GM18909 (cell line): ENCODE data around the gene CHST15.

ENCODE experiments used
- ATAC-seq: cut with Tn5 transposase; IDR thresholded peaks from one replicate; pipeline ENCODE4 v1.9.1; 2021; ENCODE audit warnings: mild to moderate bottlenecking; ENCODE audit not compliant: unreplicated experiment, poor library complexity

The CHST15 gene

DNA sequence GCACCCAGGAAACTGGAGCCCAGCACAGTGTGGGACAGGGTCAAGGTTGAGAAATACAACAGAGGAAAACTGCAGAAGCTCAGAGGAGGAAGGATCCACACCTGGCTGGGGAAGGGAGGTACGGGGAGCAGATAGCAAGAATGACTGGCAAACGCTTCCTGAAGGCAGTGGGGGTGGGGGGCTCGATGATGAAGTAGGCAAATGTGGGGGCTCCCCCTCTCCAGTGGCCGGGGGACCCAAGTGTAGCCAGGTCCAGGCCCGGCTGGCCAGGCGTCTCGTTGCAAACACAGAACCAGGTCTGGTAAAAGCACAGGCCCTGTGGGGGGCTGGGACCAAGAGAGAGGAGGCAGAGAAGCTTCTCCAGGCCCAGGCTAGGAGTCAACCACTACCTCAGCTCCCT is 7.7 kb downstream of the CHST15 start:
- no peak for ATAC-seq

- ATAC-seq = no peak
Observed at GRCh38 chr10:124084708-124085107, 8.7 kb downstream of the CHST15 start.

DNA sequence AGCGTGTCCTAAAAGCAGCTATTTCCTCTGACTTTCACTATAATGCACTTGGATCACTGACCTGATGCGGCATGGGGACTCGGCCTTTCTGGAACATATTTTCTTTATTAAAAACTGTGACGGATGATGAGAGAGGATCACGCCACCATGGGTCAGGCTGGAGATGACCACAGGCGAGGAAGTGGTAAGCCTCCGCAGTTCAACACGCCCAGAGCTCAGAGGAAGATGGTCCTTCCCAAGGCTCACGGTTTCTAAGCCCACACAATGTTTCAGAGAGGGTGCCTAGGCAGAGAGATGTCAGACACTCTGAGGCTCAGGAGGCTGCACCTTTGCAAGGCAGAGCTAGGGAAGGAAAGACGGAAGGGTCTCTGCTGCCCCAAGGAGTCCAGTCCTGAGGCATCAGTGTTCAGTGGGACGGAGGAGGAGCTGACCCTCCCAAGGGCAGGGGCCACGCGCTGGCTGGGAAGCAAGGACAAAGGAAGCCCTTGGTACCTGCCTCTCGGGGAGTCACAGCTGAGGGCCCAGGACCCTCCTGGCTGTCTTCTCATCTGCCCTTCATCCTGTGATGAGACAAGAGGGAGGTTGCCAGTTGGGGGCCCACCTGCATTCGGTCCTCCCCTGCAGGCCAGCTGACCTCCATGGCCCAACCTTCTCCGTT is 9.5 kb downstream of the CHST15 start:
- ATAC-seq = no peak

DNA sequence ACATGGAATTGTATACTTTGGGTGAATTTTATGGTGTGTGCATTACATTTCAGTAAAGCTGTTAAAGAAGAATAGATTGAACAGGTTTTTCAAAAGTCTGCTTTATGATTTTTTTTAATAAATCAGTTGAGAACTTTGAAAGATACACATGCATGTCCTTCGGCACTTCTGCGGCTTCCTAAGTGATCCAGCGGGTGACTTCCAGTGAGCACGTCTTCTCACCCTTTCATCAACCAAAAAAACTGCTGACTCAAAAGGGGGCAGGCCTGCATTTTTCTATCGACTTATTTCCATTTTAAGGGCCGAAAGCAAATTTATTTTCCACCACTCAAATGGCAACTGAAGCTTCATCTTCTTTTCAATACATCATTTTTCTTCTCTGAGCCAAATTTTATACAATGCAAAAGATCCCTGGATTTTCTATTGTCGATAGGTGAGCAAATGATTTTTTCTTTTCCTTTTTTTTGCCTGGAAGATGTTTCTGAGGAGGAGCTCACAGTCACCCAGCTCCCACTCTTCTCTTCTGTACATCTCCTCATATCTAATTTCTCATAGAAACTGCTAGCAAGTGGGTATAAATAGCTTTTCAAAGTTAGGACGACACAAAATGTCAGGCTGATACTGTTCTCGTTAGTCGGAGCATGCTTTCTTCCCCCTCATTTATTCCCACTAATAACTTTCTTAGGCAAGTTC is 10.2 kb downstream of the CHST15 start:
- no peak for ATAC-seq

GRCh38 chr10:124082555-124082954 is 10.8 kb downstream of the CHST15 start:
- ATAC-seq = no peak

DNA sequence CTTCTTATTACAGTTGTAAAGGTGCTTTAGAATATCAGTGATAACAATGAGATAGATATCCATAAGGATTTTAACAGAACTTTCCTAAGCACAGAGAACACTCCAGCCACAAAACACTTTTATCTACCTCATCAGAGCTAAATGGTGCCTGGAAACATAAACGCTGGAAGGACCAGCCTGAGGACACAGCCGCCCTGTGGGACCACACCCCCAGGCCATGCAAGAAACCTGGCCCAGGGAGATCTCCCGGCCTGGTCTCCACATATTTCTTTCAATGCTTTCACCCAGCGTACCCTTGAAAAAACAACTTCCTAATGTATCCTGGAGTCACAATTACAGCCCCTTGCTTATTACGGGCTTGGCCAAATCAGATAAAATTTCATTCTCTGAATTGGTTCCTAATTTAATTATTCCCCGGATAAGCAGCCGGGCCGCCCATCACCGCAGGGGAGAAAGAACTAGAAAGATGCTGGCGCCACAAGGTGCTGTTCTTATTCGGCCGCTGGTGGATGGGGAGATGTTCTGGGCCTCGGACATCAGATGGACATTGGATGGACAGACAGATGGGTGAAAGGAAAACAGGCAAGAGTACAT is 11.8 kb downstream of the CHST15 start:
- ATAC-seq = no peak

DNA sequence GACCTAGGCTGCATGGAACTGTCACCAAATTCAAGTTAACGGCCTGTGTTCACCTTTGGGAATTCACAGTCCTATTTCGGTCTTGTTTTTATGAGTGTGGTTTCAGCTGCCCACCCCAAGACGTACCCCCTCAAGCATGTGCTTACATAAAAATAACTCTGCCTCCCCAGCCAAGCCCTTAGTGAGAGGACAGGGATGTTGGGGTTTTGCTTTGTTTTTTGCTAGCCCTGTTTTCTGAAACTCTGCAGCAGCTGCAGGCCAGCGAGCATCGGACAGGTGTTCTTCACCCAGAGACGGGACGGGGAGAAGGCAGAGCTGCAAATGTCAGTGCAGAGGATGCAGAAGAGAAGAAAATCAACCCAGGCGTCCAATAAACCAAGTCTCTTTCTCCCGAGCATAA is 13.5 kb downstream of the CHST15 start:
- no peak for ATAC-seq

GRCh38 chr10:124078714-124079113 is 14.7 kb downstream of the CHST15 start:
- no peak for ATAC-seq

- ATAC-seq = no peak
Observed at GRCh38 chr10:124078028-124078427, 15.4 kb downstream of the CHST15 start.

DNA sequence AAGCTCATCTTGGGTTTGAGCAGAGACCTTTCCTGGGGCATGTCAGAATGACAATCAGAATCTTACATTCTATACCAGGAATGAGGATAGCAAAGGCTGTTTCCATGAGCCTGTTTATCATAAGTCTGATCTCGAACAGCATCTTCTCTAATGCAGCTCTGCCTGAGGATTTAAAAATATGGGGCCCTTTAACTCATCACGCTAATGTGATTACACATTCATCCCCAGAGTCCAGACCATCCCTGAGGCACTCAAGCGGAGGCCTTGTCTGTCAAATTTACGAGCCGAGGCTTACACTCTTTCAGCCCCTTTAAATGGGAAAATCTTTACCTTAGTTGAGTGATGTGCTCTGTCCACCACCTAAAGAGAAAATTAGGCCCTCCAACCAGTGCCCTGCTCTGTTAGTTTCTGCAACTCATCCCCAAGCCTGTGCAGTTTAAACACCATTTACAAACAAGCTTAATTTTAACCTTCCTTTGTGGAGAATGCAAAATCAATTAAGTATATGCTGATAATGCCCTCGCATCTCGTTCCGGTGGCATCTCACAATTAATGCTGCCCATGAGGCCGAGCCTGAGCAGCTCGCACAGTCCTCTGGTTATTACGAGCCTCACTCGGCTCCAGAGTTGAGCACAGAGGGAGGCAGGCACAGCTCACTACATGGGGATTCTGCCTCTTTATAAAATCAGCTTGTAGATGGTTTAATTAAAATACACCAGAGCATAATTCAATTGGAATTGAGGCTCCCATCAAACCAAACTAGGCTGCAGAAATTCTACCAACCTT is 16.0 kb downstream of the CHST15 start:
- ATAC-seq = no peak

DNA sequence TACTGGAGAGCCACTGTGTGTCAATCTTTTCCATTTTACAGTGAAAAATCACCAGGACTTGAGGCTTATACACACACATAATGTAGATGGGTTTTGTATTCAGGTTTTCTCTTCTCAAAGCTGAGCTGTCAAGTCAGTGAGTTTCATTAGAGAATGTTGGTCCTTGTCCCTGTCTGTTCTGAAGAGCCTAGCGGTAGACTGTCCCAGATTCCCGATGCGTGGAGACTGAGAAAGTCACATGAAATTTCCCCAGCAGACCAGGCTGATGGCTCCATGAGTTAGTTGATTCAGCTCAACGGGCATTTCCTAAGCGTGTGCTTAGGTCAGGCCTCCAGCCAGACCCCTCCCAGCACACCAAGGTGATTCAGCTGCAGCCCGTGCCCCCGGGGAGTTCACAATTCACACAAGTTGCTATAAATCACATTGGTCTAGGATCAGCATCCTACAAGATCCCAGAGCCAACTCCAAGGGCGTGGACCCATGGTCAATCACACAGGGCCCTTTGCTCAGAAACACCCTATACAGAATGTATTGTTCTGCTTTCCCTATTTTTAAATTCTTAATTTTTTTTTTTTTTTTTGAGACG is 17.2 kb downstream of the CHST15 start:
- no peak for ATAC-seq

- ATAC-seq = no peak
Observed at GRCh38 chr10:124075231-124075955, 18.0 kb downstream of the CHST15 start.

DNA sequence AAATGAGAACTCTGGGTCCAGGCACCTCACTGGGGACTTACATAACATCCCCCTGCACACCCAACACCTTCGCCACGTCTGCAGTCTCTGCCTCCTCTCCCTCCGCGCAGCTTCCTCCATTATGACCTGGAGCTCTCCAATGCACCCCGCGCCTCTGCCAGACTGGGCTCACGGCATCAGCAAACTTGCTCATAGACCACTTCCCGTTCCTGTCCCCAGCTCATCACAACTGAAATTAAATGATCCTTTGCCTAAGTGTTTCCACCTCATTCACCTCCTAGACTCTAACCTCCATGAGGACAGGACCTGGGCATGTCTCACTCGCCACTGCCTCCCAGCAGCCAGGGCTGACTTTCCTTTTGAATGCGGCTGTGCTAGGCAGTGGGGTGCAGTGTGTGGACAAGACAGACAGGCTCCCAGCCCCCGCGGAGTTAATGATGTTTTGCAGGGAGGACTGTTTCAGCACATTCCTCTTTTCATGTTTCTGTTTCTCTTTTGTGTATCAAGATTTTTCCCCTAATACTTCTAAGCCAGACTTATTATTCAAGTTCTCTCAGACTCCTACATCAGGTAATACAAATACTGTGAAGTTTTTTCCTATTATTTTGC is 18.8 kb downstream of the CHST15 start:
- ATAC-seq = no peak

DNA sequence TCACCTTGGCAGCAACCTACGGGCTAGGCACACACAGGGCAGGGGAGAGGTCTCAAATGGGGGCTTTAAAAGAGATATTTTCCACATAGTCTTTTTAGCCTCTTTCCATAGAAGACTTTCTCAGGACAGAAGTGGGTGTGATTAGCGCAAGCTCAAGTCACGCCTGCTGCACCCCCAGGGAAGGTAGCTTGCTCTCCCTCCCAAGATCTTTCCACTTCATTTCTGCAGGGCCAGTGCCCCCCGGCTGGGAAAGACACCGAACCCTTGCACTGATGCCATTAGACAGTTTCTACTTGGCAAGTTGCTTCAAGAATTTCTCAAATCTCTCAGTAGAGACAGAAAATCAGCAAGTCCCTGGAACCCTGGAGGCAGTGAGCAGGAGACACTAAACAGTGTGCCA is 19.4 kb downstream of the CHST15 start:
- ATAC-seq = no peak

- no peak for ATAC-seq
Observed at GRCh38 chr10:124072541-124072940, 20.9 kb downstream of the CHST15 start.

GRCh38 chr10:124072106-124072505 is 21.3 kb downstream of the CHST15 start:
- no peak for ATAC-seq

DNA sequence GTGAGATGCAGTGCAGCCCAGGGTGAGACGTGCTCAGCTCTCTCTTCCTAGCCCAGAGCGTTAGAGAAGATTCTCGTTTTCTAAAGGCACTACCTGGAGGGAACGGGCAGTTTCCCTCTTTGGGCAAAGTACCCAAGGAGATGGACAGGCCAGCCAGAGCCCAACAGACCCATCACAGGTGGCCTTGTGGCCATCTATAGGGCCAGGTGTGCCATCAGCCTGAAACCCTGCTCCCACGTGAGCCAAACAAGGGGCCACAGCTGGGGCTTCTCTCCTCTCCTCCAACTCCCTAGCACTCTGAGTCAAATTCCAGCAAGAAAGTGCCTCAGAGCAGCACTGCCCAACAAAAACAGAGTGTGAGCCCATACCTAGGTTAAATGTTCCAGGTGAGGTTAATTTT is 22.3 kb downstream of the CHST15 start:
- ATAC-seq = no peak

DNA sequence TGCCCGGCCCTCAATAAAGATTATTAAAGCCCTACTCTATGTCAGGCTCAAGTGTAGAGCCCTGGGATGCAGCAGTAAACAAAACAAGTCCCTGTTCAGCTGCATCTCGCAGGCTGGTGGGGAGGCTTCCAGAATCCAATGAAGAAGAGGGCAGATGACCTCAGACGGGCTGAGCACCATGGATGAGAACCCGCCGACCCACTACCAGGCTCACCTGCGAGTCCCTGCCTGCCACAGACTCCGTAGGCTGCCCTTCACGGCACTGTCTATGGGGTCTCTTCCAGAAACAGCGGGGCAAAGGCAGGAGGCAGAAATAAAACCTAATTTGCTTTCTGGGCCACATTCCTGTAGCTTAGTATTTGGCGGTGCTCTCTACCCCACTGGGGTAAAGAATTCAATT is 22.7 kb downstream of the CHST15 start:
- no peak for ATAC-seq

DNA sequence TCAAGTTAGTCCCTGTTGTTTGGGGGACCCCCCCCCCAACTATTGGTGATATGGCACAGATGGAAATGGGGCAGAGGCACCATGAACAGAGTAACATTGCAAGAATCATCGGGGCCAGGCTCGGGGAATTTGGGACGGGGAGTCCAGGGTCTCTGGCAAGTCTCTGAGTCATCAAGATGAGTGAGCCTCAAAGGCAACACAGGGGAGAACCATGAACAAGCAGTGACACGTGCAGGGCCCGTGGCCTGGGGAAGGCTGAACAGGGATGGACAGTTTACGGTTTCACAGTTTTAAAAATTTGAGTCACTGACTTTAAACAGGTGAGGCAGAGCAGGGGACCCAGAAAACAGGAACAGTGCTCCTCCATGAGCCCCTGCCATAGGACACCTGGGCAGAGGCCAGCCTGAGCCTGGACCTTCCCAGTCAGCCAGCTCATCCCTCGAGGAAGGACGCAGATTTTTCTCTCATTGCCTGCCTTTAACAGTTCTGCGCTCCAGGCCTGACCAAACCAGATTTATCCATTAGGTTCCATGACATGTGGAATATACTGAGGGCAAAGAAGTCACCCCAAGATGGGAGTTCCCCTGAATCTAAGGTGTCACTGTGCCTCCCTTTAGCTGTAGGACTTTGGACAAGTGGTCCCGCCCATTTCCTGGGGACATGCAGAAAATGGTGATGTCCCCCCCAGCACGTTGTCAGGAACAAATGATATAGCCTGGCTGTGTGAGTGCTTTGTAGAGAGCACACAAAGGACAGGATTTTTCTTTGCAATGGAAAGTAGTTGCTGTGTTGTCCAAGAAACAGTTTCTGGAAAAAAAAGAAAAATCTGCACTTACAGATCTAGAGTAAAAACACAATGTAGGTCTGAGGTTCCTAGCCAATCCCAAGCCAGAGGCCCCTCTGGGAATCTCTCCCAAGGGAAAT is 23.8 kb downstream of the CHST15 start:
- no peak for ATAC-seq
